Hepatic stellate cell (primary cell): ENCODE results near the gene ANKRD18A.
"Not testable (repeated sequence)": the region's sequence is repeated elsewhere in the genome, so short reads cannot be mapped to it uniquely, and the experiment has no call there.

ENCODE experiments used
- DNase-seq: peaks from one replicate; pipeline ENCODE4 v3.0.0; 2011; ENCODE audit warnings: low spot score

Gene ANKRD18A

DNA sequence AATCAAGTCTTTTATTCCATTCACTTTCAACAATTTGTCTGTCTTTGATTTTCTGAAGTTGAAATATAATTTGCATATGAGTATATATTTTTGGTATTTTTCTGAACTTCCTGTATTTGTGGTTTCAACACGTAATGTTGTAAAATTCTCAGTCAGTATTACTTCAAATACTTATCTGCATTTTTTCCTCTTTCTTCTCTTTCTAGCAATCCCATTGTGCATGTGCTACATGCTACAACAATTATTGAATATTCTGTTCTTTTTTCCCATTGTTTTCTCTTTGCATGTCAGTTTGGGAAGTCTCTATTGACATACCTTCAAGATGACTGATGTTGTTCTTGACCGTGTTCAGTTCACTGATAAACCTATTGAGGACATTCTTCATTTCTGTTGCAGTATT lies 5.6 kb upstream of the ANKRD18A start:
- no peak for DNase-seq

DNA sequence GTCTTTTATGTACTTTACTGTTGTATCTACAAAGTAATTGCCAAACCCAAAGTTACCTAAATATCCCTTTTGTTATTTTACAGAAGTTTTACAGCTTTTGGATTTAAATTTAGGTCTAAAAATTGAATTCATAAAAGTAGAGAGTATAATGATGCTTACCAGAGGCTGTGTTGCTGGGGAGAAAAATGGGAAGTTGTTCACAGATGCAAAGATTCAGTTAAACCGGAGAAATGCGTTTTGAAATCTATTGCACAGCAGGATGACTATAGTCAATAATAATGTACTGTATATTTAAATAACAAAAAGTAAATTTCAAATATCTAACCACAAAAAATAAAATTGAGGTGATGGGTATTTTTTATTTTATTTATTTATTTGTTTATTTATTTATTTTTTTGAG lies 2.6 kb upstream of the ANKRD18A start:
- no peak for DNase-seq

- DNase-seq, result no peak
Measured at GRCh38 chr9:38622288-38622674, 1.9 kb upstream of the ANKRD18A start.

DNA sequence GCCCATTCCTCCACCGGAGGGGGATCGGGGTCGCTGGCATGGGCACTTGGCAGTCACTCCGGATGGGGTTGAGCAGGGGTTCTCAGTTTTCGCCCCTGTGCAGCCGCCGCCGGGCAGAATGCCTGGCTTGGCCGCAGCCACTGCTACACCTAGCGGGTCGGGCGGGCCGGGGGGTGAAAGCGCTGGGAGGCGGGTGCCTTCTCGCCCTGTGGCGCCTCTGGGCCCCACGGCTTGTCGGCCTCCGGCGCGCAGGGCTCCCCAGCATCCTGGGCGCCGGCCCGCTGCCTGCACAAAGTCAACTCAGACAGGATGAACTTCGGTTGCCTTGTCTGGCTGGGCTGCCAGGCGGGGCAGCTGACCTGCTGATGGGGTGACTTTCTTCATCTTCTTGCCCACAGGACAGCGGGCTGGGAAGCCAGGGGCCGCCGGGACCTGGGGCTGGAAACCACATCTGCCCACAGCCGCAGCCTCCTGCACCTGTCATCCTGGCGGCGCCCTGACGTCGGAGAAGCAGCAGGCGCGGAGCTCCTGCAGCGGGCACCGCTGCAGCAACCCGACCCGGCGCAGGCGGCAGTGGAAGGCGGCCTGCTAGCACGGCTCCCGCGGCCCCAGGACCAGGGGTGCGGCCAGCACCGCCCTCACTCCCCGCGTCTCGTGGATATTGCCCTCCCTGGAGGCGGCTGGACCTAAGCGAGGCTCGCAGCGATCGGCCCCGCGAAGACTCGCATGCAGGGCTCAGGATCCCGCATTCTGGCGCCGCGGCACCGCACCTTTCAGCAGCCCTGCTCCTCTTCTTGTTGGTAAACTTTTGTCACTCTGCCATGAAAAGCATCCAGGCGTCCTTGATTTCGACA lies 1.3 kb upstream of the ANKRD18A start:
- no peak for DNase-seq

GRCh38 chr9:38619556-38620447 lies 594 bp downstream of the ANKRD18A start:
- no peak for DNase-seq

DNA sequence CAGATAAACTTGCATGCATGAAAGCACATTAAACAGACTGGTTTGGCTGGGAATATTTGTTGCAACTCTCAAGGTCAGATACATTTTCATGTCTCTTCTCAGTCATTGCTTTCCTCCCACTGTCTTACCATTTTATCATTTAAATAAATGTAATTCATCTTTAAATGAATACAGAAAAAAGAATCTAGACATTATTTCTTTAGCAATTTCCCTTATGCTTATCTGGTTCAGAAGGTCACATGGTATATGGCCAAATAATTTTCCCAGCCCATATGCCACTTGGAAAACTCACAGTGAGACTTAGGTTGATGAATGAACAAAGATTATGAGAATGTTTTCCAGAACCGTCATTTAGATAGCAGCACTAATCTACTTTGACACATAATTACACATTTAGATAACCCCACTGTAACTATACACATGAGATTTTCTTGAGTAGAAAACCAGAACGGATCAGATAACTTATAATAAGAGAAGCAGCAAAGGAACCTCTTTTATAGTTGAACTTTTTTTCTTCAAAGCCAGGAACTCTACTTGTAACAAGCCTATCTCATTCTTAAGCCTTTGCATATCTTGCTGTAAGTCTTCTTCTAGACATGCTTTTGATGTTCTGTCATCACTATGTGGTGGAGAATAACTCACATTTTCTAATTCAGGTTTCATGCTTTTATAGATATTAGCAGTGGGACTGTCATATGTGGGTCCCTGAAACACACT lies 22.2 kb downstream of the ANKRD18A start:
- DNase-seq, result not testable (repeated sequence)

DNA sequence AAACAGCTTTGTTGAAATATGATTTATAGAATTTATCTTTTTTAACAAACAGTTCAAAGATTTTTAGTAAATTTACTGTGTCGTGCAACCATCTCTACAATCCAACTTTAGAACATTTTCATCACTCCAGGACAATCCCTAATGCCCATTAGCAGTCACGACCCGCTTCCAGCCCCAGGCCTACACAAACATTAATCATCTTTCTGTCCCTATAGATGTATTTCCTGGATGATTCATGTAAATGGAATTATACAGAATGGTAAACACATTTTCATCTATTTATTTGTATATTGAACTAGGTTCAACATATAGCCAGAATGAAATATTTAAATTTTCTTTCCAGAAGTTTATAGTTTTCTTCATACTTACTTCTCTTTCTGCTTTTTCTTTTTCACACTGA lies 25.3 kb downstream of the ANKRD18A start:
- not testable (repeated sequence) for DNase-seq

GRCh38 chr9:38591346-38592063 lies 28.9 kb downstream of the ANKRD18A start:
- not testable (repeated sequence) for DNase-seq

GRCh38 chr9:38583765-38584164 lies 36.6 kb downstream of the ANKRD18A start:
- DNase-seq, result not testable (repeated sequence)

DNA sequence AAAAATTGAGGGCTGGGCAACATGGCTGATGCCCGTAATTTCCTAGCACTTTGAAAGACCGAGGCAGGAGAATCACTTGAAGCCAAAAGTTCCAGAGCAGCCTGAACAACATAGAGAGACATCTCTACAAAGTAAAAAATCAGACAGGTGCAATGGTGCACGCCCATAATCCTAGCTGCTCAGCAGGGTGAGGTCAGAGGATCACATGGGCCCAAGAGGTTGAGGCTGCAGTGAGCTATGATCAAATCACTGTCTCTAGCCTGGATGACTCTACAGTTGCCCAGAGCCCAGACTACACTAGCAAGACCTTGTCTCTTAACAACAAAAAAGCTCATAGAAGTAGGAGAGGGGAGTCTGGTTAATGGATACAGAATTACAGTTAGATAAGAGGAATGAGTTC lies 40.3 kb downstream of the ANKRD18A start:
- not testable (repeated sequence) for DNase-seq

GRCh38 chr9:38576181-38576580 lies 44.2 kb downstream of the ANKRD18A start:
- DNase-seq, result not testable (repeated sequence)

DNA sequence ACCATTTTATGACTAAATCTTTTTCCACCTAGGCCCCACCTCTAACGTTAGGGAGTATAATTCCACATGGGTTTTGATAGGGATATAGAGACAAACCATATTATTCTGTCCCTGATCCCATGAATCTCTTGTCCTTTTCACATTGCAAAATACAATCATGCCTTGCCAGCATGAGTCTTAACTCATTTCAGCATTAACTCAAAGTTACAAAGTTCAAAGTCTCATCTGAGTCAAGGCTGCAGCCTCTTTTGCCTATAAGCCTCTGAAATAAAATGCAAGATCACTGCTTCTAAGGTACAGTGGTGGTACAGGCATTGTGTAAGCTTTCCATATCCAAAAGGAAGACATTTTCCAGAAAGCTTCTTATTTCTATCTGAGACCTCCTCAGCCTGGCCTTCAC lies 54.3 kb downstream of the ANKRD18A start:
- not testable (repeated sequence) for DNase-seq

GRCh38 chr9:38565178-38565577 lies 55.2 kb downstream of the ANKRD18A start:
- not testable (repeated sequence) for DNase-seq

GRCh38 chr9:38563911-38564310 lies 56.5 kb downstream of the ANKRD18A start:
- DNase-seq, result not testable (repeated sequence)

- not testable (repeated sequence) for DNase-seq
Measured at GRCh38 chr9:38561134-38561533, 59.3 kb downstream of the ANKRD18A start.

- not testable (repeated sequence) for DNase-seq
Measured at GRCh38 chr9:38559172-38559571, 61.2 kb downstream of the ANKRD18A start.

DNA sequence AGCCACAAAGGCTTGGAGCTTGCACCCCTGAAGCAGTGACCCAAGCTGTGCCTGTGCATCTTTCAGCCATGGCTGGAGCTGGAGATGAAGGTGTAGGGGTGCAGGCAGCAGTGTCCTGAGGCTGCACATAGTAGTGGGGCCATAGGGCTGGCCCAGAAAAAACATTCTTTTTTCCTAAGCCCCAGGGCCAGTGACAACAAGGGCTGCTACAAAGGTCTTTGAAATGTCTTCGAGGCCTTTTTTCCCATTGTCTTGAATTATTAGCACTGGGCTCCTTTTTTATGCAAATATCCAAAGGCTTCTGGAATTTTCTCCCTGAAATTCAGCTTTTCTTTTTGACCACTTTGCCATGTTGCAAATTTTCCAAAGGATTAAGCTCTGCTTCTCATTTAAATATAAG lies 62.6 kb downstream of the ANKRD18A start:
- DNase-seq, result not testable (repeated sequence)

GRCh38 chr9:38554966-38555365 lies 65.4 kb downstream of the ANKRD18A start:
- not testable (repeated sequence) for DNase-seq

- DNase-seq, result not testable (repeated sequence)
Measured at GRCh38 chr9:38553019-38553418, 67.4 kb downstream of the ANKRD18A start.

- DNase-seq, result not testable (repeated sequence)
Measured at GRCh38 chr9:38546497-38547163, 73.8 kb downstream of the ANKRD18A start.

DNA sequence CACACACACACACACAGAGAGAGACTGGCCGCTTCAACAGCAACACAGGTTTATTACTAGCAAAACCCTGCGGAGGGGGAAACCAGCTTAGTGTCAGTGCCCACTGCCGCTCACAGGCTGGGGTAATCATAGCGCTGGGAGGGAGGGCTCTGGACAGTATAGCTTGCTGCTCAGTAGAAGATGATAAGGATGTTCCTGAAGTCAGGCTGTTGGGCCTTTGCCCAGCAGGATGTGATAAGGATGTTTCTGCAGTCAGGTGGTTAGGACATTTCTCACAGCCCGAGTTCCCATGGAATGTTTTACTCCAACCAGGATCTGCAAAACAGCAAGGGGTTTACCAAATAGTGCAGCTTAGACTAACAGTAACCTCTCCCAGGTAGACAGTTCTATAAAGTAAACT lies 79.9 kb downstream of the ANKRD18A start:
- DNase-seq, result not testable (repeated sequence)
